Measurements from ENCODE around the gene TTC34.

DNA sequence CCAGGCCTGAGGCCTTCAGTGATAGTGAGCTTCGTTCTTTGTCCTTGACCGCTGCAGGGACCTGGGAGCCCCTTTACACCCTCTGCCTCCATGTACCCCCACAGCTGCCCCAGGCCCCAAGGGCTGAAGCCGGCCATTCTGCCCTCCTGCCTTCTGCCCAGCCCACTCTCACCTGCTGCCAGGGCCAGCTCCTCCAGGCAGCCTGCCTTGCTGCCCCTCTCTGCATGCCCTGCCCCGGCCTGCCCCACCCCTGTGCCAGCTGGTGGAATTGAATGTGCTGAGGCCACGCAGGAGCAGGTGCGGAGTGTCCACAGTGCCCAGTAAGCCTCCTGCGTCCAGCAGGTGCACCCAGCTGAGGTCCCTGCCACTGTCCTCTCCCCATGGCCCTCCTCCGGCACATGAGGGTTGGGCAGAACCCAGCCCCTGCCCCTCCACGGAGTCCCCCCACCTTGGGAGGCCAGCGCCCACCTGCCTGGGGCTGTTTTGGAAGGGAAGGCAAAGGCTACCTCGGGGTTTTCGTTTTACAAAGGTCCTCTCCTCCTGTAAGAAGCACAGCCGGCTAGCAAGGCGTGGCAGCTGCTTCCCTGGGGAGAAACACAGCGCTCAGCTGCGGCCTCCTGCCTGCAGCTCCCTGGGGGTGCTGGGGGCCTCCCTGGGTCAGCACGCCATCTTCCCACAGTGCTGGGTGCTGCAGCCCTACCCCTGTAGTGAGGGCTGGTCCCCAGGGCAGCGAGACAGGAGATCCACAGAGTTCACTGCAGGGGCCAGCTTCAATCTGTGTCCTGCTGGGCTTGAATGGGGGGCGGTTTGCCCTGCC, 189.7 kb downstream of the TTC34 start:
- TF ChIP-seq, protein P1, sequence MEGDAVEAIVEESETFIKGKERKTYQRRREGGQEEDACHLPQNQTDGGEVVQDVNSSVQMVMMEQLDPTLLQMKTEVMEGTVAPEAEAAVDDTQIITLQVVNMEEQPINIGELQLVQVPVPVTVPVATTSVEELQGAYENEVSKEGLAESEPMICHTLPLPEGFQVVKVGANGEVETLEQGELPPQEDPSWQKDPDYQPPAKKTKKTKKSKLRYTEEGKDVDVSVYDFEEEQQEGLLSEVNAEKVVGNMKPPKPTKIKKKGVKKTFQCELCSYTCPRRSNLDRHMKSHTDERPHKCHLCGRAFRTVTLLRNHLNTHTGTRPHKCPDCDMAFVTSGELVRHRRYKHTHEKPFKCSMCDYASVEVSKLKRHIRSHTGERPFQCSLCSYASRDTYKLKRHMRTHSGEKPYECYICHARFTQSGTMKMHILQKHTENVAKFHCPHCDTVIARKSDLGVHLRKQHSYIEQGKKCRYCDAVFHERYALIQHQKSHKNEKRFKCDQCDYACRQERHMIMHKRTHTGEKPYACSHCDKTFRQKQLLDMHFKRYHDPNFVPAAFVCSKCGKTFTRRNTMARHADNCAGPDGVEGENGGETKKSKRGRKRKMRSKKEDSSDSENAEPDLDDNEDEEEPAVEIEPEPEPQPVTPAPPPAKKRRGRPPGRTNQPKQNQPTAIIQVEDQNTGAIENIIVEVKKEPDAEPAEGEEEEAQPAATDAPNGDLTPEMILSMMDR (optimal IDR thresholded peaks at IDR 0.05 in 1 of 3, IDR thresholded peaks at IDR 0.05 in 1 of 3, conservative IDR thresholded peaks at IDR 0.05 in 1 of 3; ENCODE audit: extremely low read depth in 1 of 3, insufficient read depth in 2 of 3, low read length in 3 of 3), result no peak
- no peak for TF ChIP-seq EZH2 (IDR thresholded peaks at IDR 0.05; ENCODE audit: low read length)
